Fibroblast of gingiva (primary cell): ENCODE data around the gene VPS8.

Experiments used
- DNase-seq: peaks from one replicate; pipeline ENCODE4 v3.0.0-alpha.2; 2011; ENCODE audit warnings: low read depth

VPS8 gene

DNA sequence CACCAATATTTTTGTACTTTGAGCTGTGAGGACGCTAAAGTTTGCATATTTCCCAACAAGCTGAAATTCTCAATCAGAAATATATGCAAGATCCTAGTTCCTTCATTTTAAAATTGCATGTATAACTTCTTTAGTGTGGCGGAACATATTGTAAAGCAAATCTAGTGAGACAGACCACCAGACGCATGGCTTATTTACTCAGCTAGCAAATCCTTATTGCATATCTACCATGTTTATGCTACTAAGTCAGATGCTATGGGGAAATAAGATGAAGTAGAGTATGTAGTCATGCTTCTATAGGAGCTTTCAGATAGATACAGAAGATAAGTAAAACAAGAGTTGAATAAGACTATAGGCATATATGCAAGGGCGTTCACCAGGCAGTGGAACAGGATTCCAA is 278.8 kb downstream of the VPS8 start:
- DNase-seq: no peak

DNA sequence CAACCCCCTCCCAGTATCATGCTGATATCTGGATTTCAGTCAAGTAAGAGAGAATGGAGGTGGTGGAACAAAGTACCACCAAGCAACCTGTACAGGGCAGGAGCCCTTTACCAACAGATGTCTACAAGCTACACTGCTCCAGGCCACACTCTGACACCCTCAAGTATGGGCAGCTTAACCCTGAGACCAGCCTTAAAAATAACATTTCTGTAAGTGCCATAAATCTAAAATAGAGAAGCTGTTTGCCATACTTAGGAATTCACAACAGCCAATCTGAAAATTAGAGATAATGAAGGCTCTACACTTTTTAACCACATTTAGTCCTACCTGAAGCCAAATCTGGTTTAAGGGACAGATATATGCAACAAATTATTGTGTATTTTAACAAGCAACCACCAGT is 281.1 kb downstream of the VPS8 start:
- no peak for DNase-seq

DNA sequence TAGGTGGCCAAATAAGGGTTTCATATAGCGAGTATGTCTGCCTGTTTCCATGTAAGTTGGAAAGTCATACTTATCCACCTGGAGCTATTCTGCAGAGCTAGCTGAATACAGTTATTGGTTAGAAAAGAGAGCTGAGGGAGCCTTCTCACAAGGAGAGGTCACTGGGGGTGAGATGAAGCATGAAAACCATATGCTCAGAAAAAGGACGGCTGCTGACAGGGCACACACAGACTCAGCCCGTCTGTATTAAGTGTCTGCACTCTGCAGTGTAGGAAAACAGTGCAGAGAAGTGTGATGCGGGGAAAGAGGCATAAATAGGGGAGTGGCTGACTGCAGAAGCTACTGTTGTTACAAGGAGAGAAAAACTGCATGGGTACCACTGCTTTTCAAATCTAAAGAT is 282.7 kb downstream of the VPS8 start:
- DNase-seq: no peak
